HEK293 (cell line): ENCODE results near the gene ITGAX.
A peak's percentile ranks its signal among the peaks of the same experiment; 100 is the strongest.
"Not testable (repeated sequence)": the region's sequence is repeated elsewhere in the genome, so short reads cannot be mapped to it uniquely, and the experiment has no call there.

Experiments used
- CTCF ChIA-PET: fragments of 350-600 bp; formaldehyde crosslinking; extraction: SDS; loops from one replicate; lab custom pipeline; 2021; ENCODE audit warnings: antibody characterized with exemption; lab: Yijun Ruan, JAX
- POLR2A ChIA-PET: fragments of 300-600 bp; formaldehyde crosslinking; extraction: SDS; loops from one replicate; lab custom pipeline; 2020; ENCODE audit warnings: antibody characterized with exemption, inconsistent platforms; lab: Yijun Ruan, JAX
- H3K27ac ChIP-seq: fragments of 200-500 bp; sonication (Bioruptor generic); 2 replicates; pipeline ENCODE4 v1.5.1; 2014; ENCODE audit warnings: low read depth, low read length, control low read depth, inconsistent platforms; ENCODE audit errors: extremely low read depth
- H3K36me3 ChIP-seq, 2 experiments: fragments of 200-500 bp in 1 of 2; sonication (Bioruptor generic) in 1 of 2; 1 replicate in 1 of 2; 2 replicates in 1 of 2; pipeline ENCODE4 v1.5.1; 2014 to 2017; ENCODE audit warnings: inconsistent platforms in 2 of 2, low read length in 2 of 2; ENCODE audit not compliant: control insufficient read depth in 2 of 2, insufficient read depth in 1 of 2
- H3K4me1 ChIP-seq: fragments of 200-500 bp; sonication (Bioruptor generic); 2 replicates; pipeline ENCODE4 v1.5.1; 2014; ENCODE audit warnings: mild to moderate bottlenecking, low read length, inconsistent platforms; ENCODE audit not compliant: control insufficient read depth, insufficient read depth
- H3K4me3 ChIP-seq: 2 replicates; pipeline ENCODE4 v1.5.1; 2011; ENCODE audit warnings: low read depth, mild to moderate bottlenecking, control low read depth, low read length, moderate library complexity
- H3K9me3 ChIP-seq: fragments of 200-500 bp; sonication (Bioruptor generic); 2 replicates; pipeline ENCODE4 v1.5.1; 2014; ENCODE audit warnings: low read depth, low read length, inconsistent platforms; ENCODE audit not compliant: control insufficient read depth, insufficient read depth
- IKZF3 ChIP-seq: fragments of 450-650 bp; IDR thresholded peaks from 2 replicates; pipeline ENCODE4 v1.5.0; 2018; ENCODE audit warnings: missing biosample characterization, mild to moderate bottlenecking, missing genetic modification characterization, moderate library complexity
- SP2 ChIP-seq: fragments of 450-650 bp; formaldehyde crosslinking; IDR thresholded peaks from 2 replicates; pipeline ENCODE4 v1.5.1; 2016; ENCODE audit warnings: missing biosample characterization, missing genetic modification characterization
- TRIM28 ChIP-seq: IDR thresholded peaks from 2 replicates; pipeline ENCODE4 v1.6.1; 2011; ENCODE audit warnings: low read length, control low read depth, borderline replicate concordance
- YY1 ChIP-seq: fragments of 450-650 bp; formaldehyde crosslinking; IDR thresholded peaks from 2 replicates; pipeline ENCODE4 v1.5.1; 2018; ENCODE audit warnings: missing biosample characterization, missing genetic modification characterization
- ZNF132 ChIP-seq: fragments of 450-650 bp; formaldehyde crosslinking; IDR thresholded peaks from 2 replicates; pipeline ENCODE4 v1.5.1; 2017; ENCODE audit warnings: missing biosample characterization, missing genetic modification characterization, borderline replicate concordance
- ZNF354C ChIP-seq: fragments of 450-650 bp; formaldehyde crosslinking; IDR thresholded peaks from 2 replicates; pipeline ENCODE4 v1.5.1; 2016; ENCODE audit warnings: missing biosample characterization, missing genetic modification characterization, low read depth, borderline replicate concordance
- ZNF561 ChIP-seq: fragments of 450-650 bp; IDR thresholded peaks from 2 replicates; pipeline ENCODE4 v1.5.1; 2018; ENCODE audit warnings: missing biosample characterization, missing genetic modification characterization, borderline replicate concordance
- ZNF600 ChIP-seq: fragments of 450-650 bp; formaldehyde crosslinking; IDR thresholded peaks from 2 replicates; pipeline ENCODE4 v1.5.1; 2016; ENCODE audit warnings: missing biosample characterization, missing genetic modification characterization
- ZNF610 ChIP-seq: fragments of 450-650 bp; formaldehyde crosslinking; IDR thresholded peaks from 2 replicates; pipeline ENCODE4 v1.5.1; 2016; ENCODE audit warnings: missing biosample characterization, missing genetic modification characterization, borderline replicate concordance
- ZNF621 ChIP-seq: fragments of 450-650 bp; formaldehyde crosslinking; IDR thresholded peaks from 2 replicates; pipeline ENCODE4 v1.5.1; 2017; ENCODE audit warnings: missing biosample characterization, missing genetic modification characterization
- ZNF792 ChIP-seq: fragments of 450-650 bp; formaldehyde crosslinking; IDR thresholded peaks from 2 replicates; pipeline ENCODE4 v1.5.1; 2016; ENCODE audit warnings: missing biosample characterization, missing genetic modification characterization
- TF ChIP-seq, protein P1 (sequence below): fragments of 450-650 bp; formaldehyde crosslinking; IDR thresholded peaks from 2 replicates; pipeline ENCODE4 v1.5.1; 2016; ENCODE audit warnings: missing biosample characterization, missing genetic modification characterization
- TF ChIP-seq, protein P2 (sequence below): fragments of 450-650 bp; formaldehyde crosslinking; IDR thresholded peaks from 2 replicates; pipeline ENCODE4 v1.5.1; 2016; ENCODE audit warnings: missing biosample characterization, missing genetic modification characterization
- TF ChIP-seq, protein P3 (sequence below): fragments of 450-650 bp; formaldehyde crosslinking; IDR thresholded peaks from 2 replicates; pipeline ENCODE4 v1.5.1; 2016; ENCODE audit warnings: missing biosample characterization, missing genetic modification characterization
- TF ChIP-seq, protein P4 (sequence below): fragments of 450-650 bp; formaldehyde crosslinking; IDR thresholded peaks from 2 replicates; pipeline ENCODE4 v1.5.1; 2017; ENCODE audit warnings: missing biosample characterization, missing genetic modification characterization
- TF ChIP-seq, protein P5 (sequence below): fragments of 450-650 bp; formaldehyde crosslinking; conservative IDR thresholded peaks from 2 replicates; pipeline ENCODE4 v1.5.1; 2016; ENCODE audit warnings: low read depth, missing biosample characterization, missing genetic modification characterization
- TF ChIP-seq, protein P6 (sequence below): fragments of 450-650 bp; formaldehyde crosslinking; IDR thresholded peaks from 2 replicates; pipeline ENCODE4 v1.5.1; 2016; ENCODE audit warnings: missing biosample characterization, missing genetic modification characterization

The ITGAX gene

DNA sequence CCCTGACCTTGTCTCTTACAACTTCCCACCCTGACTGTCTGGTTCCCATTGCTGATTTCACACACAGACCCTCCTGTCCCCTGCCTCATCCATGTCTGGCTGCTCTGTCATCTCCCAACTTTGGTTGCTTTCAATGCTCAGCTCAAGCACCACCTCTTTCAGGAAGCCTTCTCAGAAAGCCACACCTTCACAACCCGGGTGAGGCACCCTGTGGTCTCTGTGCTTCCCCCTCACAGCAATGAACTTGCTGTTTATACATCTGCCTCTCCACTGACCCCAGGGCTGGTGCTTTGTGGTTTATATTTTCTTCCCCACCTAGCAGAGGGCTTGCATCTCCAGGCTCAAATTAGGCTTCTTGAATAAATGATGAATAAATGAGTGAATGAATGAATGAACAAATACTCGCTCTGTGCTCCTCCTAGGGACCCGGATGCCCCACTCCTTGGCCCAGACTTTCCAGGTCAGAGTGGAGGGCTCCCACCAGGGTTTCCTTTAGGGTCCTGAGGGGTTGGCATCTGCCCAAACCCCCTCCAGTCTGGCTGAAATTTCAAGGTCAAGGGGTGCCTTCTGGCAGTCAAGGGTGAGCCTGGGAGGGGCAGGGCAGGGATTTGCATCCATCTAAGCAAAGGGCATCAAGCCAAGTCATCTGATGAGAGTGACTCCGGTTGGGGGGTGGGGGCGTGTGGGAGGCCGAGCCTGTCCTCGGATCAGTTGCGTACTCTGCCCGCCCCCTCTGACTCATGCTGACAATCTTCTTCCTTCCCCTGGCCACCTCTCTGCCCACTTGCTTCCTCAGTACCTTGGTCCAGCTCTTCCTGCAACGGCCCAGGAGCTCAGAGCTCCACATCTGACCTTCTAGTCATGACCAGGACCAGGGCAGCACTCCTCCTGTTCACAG lies at the start of gene ITGAX (continued):
- TF ChIP-seq SP2 (tag by site-specific recombination) (peak; percentile 33), ZNF561 (tag by site-specific recombination) (no peak)
- TF ChIP-seq, all 188 proteins: peak for 15

DNA sequence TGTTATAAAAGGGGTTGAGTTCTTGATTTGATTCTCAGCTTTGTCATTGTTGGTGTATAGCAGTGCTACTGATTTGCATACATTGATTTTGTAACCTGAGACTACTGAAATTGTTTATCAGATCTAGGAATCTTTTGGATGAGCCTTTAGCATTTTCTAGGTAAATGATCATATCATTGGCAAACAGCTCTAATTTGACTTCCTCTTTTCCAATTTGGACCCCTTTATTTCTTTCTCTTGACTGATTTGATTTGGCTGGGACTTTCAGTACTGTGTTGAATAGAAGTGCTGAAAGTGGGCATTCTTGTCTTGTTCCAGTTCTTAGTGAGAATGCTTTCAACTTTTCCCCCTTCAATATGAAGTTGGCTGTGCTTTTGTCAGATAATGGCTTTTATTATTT lies 49.8 kb upstream of the ITGAX start:
- H3K27ac ChIP-seq, result no peak overlapping the region
- no peak for TF ChIP-seq YY1
- TF ChIP-seq ZNF610 (tag by site-specific recombination), result no peak
- no peak for TF ChIP-seq IKZF3
- TF ChIP-seq, protein P1, sequence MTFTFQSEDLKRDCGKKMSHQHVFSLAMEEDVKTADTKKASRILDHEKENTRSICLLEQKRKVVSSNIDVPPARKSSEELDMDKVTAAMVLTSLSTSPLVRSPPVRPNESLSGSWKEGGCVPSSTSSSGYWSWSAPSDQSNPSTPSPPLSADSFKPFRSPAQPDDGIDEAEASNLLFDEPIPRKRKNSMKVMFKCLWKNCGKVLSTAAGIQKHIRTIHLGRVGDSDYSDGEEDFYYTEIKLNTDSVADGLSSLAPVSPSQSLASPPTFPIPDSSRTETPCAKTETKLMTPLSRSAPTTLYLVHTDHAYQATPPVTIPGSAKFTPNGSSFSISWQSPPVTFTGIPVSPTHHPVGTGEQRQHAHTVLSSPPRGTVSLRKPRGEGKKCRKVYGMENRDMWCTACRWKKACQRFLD (tag by site-specific recombination), result no peak
- TF ChIP-seq, protein P2, sequence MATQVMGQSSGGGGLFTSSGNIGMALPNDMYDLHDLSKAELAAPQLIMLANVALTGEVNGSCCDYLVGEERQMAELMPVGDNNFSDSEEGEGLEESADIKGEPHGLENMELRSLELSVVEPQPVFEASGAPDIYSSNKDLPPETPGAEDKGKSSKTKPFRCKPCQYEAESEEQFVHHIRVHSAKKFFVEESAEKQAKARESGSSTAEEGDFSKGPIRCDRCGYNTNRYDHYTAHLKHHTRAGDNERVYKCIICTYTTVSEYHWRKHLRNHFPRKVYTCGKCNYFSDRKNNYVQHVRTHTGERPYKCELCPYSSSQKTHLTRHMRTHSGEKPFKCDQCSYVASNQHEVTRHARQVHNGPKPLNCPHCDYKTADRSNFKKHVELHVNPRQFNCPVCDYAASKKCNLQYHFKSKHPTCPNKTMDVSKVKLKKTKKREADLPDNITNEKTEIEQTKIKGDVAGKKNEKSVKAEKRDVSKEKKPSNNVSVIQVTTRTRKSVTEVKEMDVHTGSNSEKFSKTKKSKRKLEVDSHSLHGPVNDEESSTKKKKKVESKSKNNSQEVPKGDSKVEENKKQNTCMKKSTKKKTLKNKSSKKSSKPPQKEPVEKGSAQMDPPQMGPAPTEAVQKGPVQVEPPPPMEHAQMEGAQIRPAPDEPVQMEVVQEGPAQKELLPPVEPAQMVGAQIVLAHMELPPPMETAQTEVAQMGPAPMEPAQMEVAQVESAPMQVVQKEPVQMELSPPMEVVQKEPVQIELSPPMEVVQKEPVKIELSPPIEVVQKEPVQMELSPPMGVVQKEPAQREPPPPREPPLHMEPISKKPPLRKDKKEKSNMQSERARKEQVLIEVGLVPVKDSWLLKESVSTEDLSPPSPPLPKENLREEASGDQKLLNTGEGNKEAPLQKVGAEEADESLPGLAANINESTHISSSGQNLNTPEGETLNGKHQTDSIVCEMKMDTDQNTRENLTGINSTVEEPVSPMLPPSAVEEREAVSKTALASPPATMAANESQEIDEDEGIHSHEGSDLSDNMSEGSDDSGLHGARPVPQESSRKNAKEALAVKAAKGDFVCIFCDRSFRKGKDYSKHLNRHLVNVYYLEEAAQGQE (tag by site-specific recombination), result no peak
- no peak for TF ChIP-seq ZNF354C (tag by site-specific recombination)
- no peak for TF ChIP-seq ZNF621
- no peak for TF ChIP-seq ZNF132 (tag by site-specific recombination)
- TF ChIP-seq, protein P3, sequence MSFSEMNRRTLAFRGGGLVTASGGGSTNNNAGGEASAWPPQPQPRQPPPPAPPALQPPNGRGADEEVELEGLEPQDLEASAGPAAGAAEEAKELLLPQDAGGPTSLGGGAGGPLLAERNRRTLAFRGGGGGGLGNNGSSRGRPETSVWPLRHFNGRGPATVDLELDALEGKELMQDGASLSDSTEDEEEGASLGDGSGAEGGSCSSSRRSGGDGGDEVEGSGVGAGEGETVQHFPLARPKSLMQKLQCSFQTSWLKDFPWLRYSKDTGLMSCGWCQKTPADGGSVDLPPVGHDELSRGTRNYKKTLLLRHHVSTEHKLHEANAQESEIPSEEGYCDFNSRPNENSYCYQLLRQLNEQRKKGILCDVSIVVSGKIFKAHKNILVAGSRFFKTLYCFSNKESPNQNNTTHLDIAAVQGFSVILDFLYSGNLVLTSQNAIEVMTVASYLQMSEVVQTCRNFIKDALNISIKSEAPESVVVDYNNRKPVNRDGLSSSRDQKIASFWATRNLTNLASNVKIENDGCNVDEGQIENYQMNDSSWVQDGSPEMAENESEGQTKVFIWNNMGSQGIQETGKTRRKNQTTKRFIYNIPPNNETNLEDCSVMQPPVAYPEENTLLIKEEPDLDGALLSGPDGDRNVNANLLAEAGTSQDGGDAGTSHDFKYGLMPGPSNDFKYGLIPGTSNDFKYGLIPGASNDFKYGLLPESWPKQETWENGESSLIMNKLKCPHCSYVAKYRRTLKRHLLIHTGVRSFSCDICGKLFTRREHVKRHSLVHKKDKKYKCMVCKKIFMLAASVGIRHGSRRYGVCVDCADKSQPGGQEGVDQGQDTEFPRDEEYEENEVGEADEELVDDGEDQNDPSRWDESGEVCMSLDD, result no peak
- no peak for TF ChIP-seq ZNF792 (tag by site-specific recombination)
- TF ChIP-seq TRIM28, result no peak
- TF ChIP-seq, protein P4, sequence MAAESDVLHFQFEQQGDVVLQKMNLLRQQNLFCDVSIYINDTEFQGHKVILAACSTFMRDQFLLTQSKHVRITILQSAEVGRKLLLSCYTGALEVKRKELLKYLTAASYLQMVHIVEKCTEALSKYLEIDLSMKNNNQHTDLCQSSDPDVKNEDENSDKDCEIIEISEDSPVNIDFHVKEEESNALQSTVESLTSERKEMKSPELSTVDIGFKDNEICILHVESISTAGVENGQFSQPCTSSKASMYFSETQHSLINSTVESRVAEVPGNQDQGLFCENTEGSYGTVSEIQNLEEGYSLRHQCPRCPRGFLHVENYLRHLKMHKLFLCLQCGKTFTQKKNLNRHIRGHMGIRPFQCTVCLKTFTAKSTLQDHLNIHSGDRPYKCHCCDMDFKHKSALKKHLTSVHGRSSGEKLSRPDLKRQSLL (tag by site-specific recombination), result no peak
- no peak for TF ChIP-seq ZNF600
- TF ChIP-seq, protein P5, sequence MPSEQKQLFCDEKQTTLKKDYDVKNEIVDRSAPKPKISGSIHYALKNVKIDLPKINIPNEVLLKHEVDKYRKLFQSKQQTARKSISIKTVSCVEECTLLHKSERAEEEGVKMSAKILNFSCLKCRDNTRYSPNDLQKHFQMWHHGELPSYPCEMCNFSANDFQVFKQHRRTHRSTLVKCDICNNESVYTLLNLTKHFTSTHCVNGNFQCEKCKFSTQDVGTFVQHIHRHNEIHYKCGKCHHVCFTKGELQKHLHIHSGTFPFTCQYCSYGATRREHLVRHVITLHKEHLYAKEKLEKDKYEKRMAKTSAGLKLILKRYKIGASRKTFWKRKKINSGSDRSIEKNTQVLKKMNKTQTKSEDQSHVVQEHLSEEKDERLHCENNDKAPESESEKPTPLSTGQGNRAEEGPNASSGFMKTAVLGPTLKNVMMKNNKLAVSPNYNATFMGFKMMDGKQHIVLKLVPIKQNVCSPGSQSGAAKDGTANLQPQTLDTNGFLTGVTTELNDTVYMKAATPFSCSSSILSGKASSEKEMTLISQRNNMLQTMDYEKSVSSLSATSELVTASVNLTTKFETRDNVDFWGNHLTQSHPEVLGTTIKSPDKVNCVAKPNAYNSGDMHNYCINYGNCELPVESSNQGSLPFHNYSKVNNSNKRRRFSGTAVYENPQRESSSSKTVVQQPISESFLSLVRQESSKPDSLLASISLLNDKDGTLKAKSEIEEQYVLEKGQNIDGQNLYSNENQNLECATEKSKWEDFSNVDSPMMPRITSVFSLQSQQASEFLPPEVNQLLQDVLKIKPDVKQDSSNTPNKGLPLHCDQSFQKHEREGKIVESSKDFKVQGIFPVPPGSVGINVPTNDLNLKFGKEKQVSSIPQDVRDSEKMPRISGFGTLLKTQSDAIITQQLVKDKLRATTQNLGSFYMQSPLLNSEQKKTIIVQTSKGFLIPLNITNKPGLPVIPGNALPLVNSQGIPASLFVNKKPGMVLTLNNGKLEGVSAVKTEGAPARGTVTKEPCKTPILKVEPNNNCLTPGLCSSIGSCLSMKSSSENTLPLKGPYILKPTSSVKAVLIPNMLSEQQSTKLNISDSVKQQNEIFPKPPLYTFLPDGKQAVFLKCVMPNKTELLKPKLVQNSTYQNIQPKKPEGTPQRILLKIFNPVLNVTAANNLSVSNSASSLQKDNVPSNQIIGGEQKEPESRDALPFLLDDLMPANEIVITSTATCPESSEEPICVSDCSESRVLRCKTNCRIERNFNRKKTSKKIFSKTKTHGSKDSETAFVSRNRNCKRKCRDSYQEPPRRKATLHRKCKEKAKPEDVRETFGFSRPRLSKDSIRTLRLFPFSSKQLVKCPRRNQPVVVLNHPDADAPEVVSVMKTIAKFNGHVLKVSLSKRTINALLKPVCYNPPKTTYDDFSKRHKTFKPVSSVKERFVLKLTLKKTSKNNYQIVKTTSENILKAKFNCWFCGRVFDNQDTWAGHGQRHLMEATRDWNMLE (tag by site-specific recombination), result no peak
- TF ChIP-seq, protein P6, sequence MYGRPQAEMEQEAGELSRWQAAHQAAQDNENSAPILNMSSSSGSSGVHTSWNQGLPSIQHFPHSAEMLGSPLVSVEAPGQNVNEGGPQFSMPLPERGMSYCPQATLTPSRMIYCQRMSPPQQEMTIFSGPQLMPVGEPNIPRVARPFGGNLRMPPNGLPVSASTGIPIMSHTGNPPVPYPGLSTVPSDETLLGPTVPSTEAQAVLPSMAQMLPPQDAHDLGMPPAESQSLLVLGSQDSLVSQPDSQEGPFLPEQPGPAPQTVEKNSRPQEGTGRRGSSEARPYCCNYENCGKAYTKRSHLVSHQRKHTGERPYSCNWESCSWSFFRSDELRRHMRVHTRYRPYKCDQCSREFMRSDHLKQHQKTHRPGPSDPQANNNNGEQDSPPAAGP (tag by site-specific recombination), result no peak
- H3K36me3 ChIP-seq, result no peaks in the 10 kb centered on the region
- no peaks in the 10 kb centered on the region for H3K4me1 ChIP-seq
- no peaks in the 10 kb centered on the region for H3K9me3 ChIP-seq
- CTCF ChIA-PET, result no interaction called here
- POLR2A ChIA-PET, result no interaction called here
- H3K4me3 ChIP-seq, result no peak overlapping the region

DNA sequence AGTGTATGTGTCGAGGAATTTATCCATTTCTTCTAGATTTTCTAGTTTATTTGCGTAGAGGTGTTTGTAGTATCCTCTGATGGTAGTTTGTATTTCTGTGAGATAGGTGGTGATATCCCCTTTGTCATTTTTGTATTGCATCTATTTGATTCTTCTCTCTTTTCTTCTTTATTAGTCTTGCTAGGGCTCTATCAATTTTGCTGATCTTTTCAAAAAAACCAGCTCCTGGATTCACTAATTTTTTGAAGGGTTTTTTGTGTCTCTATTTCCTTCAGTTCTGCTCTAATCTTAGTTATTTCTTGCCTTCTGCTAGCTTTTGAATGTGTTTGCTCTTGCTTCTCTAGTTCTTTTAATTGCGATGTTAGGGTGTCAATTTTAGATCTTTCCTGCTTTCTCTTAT lies 46.6 kb upstream of the ITGAX start:
- CTCF ChIA-PET, H3K4me1 ChIP-seq, H3K36me3 ChIP-seq, H3K9me3 ChIP-seq, H3K27ac ChIP-seq, POLR2A ChIA-PET, H3K4me3 ChIP-seq: not testable (repeated sequence)
